Liver (tissue), 9 donors: ENCODE data around the gene SPDEF. TPM values are rescaled to one million over a fixed set of nuclear protein-coding genes. Genes with fewer than 3 reads are reported as not detected.

Experiments
- DNase-seq: peaks from one replicate; pipeline ENCODE4 v3.0.0-alpha.2; 2017; ENCODE audit warnings: low spot score
- H3K27ac ChIP-seq, 2 donors: one replicate each; pipeline ENCODE4 v1.7.0; 2013; ENCODE audit warnings: inconsistent platforms in 2 of 2, low read length in 2 of 2, control low read depth in 1 of 2, low read depth in 1 of 2, mild to moderate bottlenecking in 1 of 2
- H3K27me3 ChIP-seq, 4 donors: one replicate each; pipeline versions ENCODE4 v1.6.1 to v1.7.0; 2013; ENCODE audit warnings: low read length in 3 of 4, inconsistent platforms in 1 of 4, mild to moderate bottlenecking in 1 of 4, moderate library complexity in 1 of 4; ENCODE audit not compliant: control insufficient read depth in 4 of 4, insufficient read depth in 4 of 4
- H3K36me3 ChIP-seq, 4 donors: one replicate each; pipeline versions ENCODE4 v1.6.1 to v1.7.0; 2013; ENCODE audit warnings: low read length in 3 of 4, mild to moderate bottlenecking in 3 of 4, low read depth in 1 of 4, moderate library complexity in 1 of 4; ENCODE audit not compliant: control insufficient read depth in 4 of 4, insufficient read depth in 3 of 4
- H3K4me1 ChIP-seq, 4 donors: one replicate each; pipeline versions ENCODE4 v1.6.1 to v1.7.0; 2013; ENCODE audit warnings: low read length in 3 of 4, mild to moderate bottlenecking in 3 of 4, moderate library complexity in 1 of 4; ENCODE audit not compliant: control insufficient read depth in 4 of 4, insufficient read depth in 4 of 4
- H3K4me3 ChIP-seq, 3 donors: one replicate each; pipeline versions ENCODE4 v1.6.1 to v1.7.0; 2013; ENCODE audit warnings: low read length in 3 of 3, control low read depth in 1 of 3, low read depth in 1 of 3, mild to moderate bottlenecking in 1 of 3
- H3K9ac ChIP-seq, 2 donors: one replicate each; pipeline ENCODE4 v1.7.0; 2013; ENCODE audit warnings: low read length in 2 of 2, mild to moderate bottlenecking in 2 of 2, moderate library complexity in 2 of 2, control low read depth in 1 of 2, low read depth in 1 of 2
- H3K9me3 ChIP-seq, 4 donors: one replicate each; pipeline versions ENCODE4 v1.6.1 to v1.7.0; 2013; ENCODE audit warnings: low read length in 3 of 4; ENCODE audit not compliant: control insufficient read depth in 4 of 4
- EGR1 ChIP-seq, 2 donors: IDR thresholded peaks; 2 replicates each; pipeline ENCODE4 v1.6.1; 2016 to 2018; ENCODE audit warnings: antibody characterized with exemption in 2 of 2, low read depth in 2 of 2
- FOXA1 ChIP-seq: IDR thresholded peaks from 2 replicates; pipeline ENCODE4 v1.6.1; 2016; ENCODE audit warnings: antibody characterized with exemption
- FOXA2 ChIP-seq: IDR thresholded peaks from 2 replicates; pipeline ENCODE4 v1.6.1; 2016; ENCODE audit warnings: antibody characterized with exemption
- GABPA ChIP-seq, 2 donors: IDR thresholded peaks in 1 of 2; conservative IDR thresholded peaks in 1 of 2; 2 replicates each; pipeline ENCODE4 v1.6.1; 2016; ENCODE audit warnings: antibody characterized with exemption in 2 of 2, mild to moderate bottlenecking in 1 of 2, moderate library complexity in 1 of 2
- HNF4A ChIP-seq, 2 donors: conservative IDR thresholded peaks; 2 replicates each; pipeline ENCODE4 v1.6.1; 2016; ENCODE audit warnings: antibody characterized with exemption in 2 of 2, mild to moderate bottlenecking in 2 of 2
- RAD21 ChIP-seq, 2 donors: IDR thresholded peaks; 2 replicates each; pipeline ENCODE4 v1.6.1; 2016; ENCODE audit warnings: antibody characterized with exemption in 2 of 2, mild to moderate bottlenecking in 2 of 2
- RXRA ChIP-seq, 2 donors: IDR thresholded peaks; 2 replicates each; pipeline ENCODE4 v1.6.1; 2017 to 2018; ENCODE audit warnings: antibody characterized with exemption in 2 of 2, mild to moderate bottlenecking in 1 of 2
- SP1 ChIP-seq: IDR thresholded peaks from 2 replicates; pipeline ENCODE4 v1.6.1; 2018; ENCODE audit warnings: antibody characterized with exemption, mild to moderate bottlenecking
- TAF1 ChIP-seq: conservative IDR thresholded peaks from 2 replicates; pipeline ENCODE4 v1.6.1; 2016; ENCODE audit warnings: antibody characterized with exemption, mild to moderate bottlenecking
- YY1 ChIP-seq: IDR thresholded peaks from 2 replicates; pipeline ENCODE4 v1.6.1; 2016; ENCODE audit warnings: antibody characterized with exemption, mild to moderate bottlenecking
- WGBS: extraction: QIAGEN DNeasy Blood & Tissue Kit; methylation state at CpG from one replicate; pipeline ENCODE4 v1.1.7; 2013; 5-methylcytosine and 5-hydroxymethylcytosine counted together
- polyA plus RNA-seq, 2 donors: library from polyadenylated mRNA; stranded (reverse) in 1 of 2; unstranded in 1 of 2; fragments of 200-250 nt in 1 of 2; fragments of >200 nt in 1 of 2; fragmentation: Nextera tagmentation in 1 of 2; extraction: Ambion mirVana in 1 of 2; gene quantifications; one replicate each; pipeline versions ENCODE4 v1.2.1 to v1.2.3, GENCODE V29; 2013 to 2015
- total RNA-seq, 2 donors: library from RNA; depleted of rRNA; stranded (reverse); fragments of >200 nt; gene quantifications; one replicate each; pipeline ENCODE4 v1.2.3, GENCODE V29; 2014
- TF ChIP-seq, protein P1 (sequence below): IDR thresholded peaks from 2 replicates; pipeline ENCODE4 v1.6.1; 2016; ENCODE audit warnings: antibody characterized with exemption
- TF ChIP-seq, protein P2 (sequence below): fragments of 150-350 bp; IDR thresholded peaks from 2 replicates; pipeline ENCODE4 v1.5.1; 2017; ENCODE audit warnings: improper control_type of control experiment, low read depth, low read length; ENCODE audit not compliant: missing input control
- TF ChIP-seq, protein P3 (sequence below): IDR thresholded peaks from 2 replicates; pipeline ENCODE4 v1.6.1; 2016; ENCODE audit warnings: antibody characterized with exemption
- TF ChIP-seq, protein P4 (sequence below): IDR thresholded peaks from 2 replicates; pipeline ENCODE4 v1.6.1; 2016; ENCODE audit warnings: antibody characterized with exemption
- donor health status: healthy.
- donor health status: healthy.
- donor health status: healthy.
- donor health status: healthy.
- donor health status: healthy.

The SPDEF gene
- total and polyA plus RNA-seq, 4 donors = 0.05 to 0.09 TPM; not detected in 2

- WGBS = 91% methylated on average over 6 of the region's 6 CpGs
- H3K27me3 ChIP-seq = no peaks in the 10 kb centered on the region
- H3K27ac ChIP-seq = no peak overlapping the region
- no peak overlapping the region for H3K4me3 ChIP-seq
- no peaks in the 10 kb centered on the region for H3K36me3 ChIP-seq
- no peak for DNase-seq
- H3K4me1 ChIP-seq = peaks cover 5 to 13% (median 9%) of the 10 kb centered on the region in 4 donors
- TF ChIP-seq, protein P1, sequence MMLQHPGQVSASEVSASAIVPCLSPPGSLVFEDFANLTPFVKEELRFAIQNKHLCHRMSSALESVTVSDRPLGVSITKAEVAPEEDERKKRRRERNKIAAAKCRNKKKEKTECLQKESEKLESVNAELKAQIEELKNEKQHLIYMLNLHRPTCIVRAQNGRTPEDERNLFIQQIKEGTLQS = no peak
- TF ChIP-seq HNF4A (conservative IDR thresholded peaks at IDR 0.05) = no peak
- TF ChIP-seq FOXA2 = no peak
- TF ChIP-seq, protein P2, sequence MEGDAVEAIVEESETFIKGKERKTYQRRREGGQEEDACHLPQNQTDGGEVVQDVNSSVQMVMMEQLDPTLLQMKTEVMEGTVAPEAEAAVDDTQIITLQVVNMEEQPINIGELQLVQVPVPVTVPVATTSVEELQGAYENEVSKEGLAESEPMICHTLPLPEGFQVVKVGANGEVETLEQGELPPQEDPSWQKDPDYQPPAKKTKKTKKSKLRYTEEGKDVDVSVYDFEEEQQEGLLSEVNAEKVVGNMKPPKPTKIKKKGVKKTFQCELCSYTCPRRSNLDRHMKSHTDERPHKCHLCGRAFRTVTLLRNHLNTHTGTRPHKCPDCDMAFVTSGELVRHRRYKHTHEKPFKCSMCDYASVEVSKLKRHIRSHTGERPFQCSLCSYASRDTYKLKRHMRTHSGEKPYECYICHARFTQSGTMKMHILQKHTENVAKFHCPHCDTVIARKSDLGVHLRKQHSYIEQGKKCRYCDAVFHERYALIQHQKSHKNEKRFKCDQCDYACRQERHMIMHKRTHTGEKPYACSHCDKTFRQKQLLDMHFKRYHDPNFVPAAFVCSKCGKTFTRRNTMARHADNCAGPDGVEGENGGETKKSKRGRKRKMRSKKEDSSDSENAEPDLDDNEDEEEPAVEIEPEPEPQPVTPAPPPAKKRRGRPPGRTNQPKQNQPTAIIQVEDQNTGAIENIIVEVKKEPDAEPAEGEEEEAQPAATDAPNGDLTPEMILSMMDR = no peak
- H3K9ac ChIP-seq = no peak overlapping the region
- H3K9me3 ChIP-seq = no peaks in the 10 kb centered on the region
Observed at GRCh38 chr6:34534146-34534545, 22.0 kb downstream of the SPDEF start.

DNA sequence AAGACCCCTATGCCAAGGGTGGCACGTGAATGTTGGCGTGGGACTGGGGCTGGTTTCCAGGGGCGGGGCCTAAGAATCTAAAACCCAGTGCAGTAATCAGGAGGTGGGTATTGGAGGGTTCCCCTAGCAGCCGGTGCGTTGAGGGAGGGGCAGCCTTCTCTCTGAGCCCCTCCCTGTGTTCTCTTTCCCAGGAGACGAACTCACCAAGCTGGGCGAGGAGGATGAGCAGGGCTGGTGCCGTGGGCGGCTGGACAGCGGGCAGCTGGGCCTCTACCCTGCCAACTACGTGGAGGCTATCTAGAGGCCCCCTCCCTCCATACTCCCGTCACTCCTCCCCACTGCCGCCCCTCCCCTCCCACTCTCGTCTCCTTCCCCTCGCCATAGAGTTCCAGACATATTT is 23.9 kb downstream of the SPDEF start:
- no peak overlapping the region for H3K4me3 ChIP-seq
- no peaks in the 10 kb centered on the region for H3K36me3 ChIP-seq
- no peak overlapping the region for H3K9ac ChIP-seq
- no peak for DNase-seq
- H3K9me3 ChIP-seq = no peaks in the 10 kb centered on the region
- TF ChIP-seq RXRA (IDR thresholded peaks at IDR 0.05) (no peak), SP1 (no peak), RAD21 (IDR thresholded peaks at IDR 0.05) (no peak), GABPA (IDR thresholded peaks at IDR 0.05 in 1 of 2, conservative IDR thresholded peaks at IDR 0.05 in 1 of 2) (no peak), EGR1 (IDR thresholded peaks at IDR 0.05; ENCODE audit: low read depth in 2 of 2) (no peak), FOXA1 (no peak), YY1 (no peak), TAF1 (no peak), HNF4A (conservative IDR thresholded peaks at IDR 0.05) (no peak)
- TF ChIP-seq, protein P1 = no peak
- TF ChIP-seq, protein P2 = no peak
- TF ChIP-seq, protein P3, sequence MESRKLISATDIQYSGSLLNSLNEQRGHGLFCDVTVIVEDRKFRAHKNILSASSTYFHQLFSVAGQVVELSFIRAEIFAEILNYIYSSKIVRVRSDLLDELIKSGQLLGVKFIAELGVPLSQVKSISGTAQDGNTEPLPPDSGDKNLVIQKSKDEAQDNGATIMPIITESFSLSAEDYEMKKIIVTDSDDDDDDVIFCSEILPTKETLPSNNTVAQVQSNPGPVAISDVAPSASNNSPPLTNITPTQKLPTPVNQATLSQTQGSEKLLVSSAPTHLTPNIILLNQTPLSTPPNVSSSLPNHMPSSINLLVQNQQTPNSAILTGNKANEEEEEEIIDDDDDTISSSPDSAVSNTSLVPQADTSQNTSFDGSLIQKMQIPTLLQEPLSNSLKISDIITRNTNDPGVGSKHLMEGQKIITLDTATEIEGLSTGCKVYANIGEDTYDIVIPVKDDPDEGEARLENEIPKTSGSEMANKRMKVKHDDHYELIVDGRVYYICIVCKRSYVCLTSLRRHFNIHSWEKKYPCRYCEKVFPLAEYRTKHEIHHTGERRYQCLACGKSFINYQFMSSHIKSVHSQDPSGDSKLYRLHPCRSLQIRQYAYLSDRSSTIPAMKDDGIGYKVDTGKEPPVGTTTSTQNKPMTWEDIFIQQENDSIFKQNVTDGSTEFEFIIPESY = no peak
- TF ChIP-seq, protein P4, sequence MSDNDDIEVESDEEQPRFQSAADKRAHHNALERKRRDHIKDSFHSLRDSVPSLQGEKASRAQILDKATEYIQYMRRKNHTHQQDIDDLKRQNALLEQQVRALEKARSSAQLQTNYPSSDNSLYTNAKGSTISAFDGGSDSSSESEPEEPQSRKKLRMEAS = no peak
- H3K27me3 ChIP-seq = no peaks in the 10 kb centered on the region
- no peak overlapping the region for H3K27ac ChIP-seq
- 93% methylated on average over 15 of the region's 15 CpGs for WGBS
- H3K4me1 ChIP-seq = peaks cover 7 to 17% (median 13%) of the 10 kb centered on the region in 4 donors
